ENCODE results near the gene TTBK2. TPM values are rescaled to one million over a fixed set of nuclear protein-coding genes. Genes with fewer than 3 reads are reported as not detected.

TTBK2 gene
- total RNA-seq, 2 donors from 2014 or later, result 17.9 to 24.8 TPM

DNA sequence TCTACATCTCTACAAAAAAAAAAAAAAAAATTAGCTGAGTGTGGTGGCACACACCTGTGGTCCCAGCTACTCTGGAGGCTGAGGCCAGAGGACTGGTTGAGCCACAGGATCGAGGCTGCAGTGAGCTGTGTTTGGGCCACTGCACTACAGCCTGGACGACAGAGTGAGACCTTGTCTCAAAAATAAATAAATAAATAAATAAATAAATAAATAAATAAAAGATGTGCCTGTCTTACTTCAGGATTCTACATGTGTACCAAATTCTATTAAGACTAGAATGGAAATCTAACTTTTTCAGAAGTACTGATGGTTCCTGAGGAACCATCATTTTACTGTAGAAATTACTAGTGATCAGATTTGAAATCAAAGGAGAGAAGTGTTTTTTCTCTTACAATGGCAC, 51.9 kb downstream of the TTBK2 start:
- H3K4me3 Mint-ChIP-seq, result no peak overlapping the region
- Histone ChIP-seq H3K4me3 (ENCODE audit: low read length) (no peak overlapping the region), H3K9ac (ENCODE audit: extremely low read depth, low read length, poor library complexity, severe bottlenecking) (no peak overlapping the region), H3K27me3 (ENCODE audit: control insufficient read depth, insufficient read depth, low read length, poor library complexity, severe bottlenecking) (no peaks in the 10 kb centered on the region), H3K9me3 (ENCODE audit: control insufficient read depth, low read length) (no peaks in the 10 kb centered on the region), H3K4me1 (ENCODE audit: control insufficient read depth, insufficient read depth, low read length) (no peaks in the 10 kb centered on the region), H3K36me3 (ENCODE audit: control insufficient read depth, insufficient read depth, low read length) (no peaks in the 10 kb centered on the region), H3K27ac (ENCODE audit: low read depth, low read length) (no peak overlapping the region)
- H3K4me1 Mint-ChIP-seq, result no peaks in the 10 kb centered on the region
- H3K27me3 Mint-ChIP-seq (ENCODE audit: insufficient read depth), result no peaks in the 10 kb centered on the region
- WGBS, 2 experiments (ENCODE audit: insufficient coverage in 1 of 2, insufficient read length in 1 of 2), result 88% methylated on average over 1 of the region's 2 CpGs; no CpG with 5 or more reads in 1 of the 2 experiments
- DNase-seq, result no peak
- peaks cover 17% of the 10 kb centered on the region for H3K36me3 Mint-ChIP-seq (ENCODE audit: low read depth)
- H3K27ac Mint-ChIP-seq, result no peak overlapping the region
- TF ChIP-seq CTCF (conservative IDR thresholded peaks at IDR 0.05), result no peak
- no peaks in the 10 kb centered on the region for H3K9me3 Mint-ChIP-seq

DNA sequence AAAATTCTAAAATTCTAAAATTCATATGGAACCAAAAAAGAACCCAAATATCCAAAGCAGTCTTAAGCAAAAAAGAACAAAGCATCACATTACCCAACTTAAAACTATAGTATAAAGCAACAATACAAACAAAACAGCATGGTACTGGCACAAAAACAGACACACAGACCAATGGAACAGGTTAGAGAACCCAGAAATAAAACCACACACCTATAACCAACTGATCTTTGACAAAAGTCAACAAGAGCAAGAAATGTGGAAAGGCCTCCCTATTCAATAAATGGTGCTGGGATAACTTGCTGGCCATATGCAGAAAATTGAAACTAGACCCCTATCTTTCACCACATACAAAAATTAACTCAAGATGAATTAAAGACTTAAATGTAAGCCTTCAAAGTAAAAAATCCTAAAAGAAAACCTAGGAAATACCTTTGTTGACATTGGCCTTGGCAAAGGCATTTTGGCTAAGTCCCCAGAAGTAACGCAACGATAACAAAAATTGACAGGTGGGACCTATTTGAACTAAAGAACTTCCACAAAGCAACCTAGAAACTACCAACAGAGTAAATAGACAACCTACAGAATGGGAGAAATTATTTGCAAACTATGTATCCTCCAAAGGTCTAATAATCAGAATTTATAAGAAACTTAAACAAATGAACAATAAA, 56.9 kb downstream of the TTBK2 start:
- H3K9me3 ChIP-seq (ENCODE audit: control insufficient read depth, low read length), result no peaks in the 10 kb centered on the region
- WGBS, 2 experiments (ENCODE audit: insufficient coverage in 1 of 2, insufficient read length in 1 of 2), result 94 to 95% methylated on average over 2 of the region's 2 CpGs
- no peaks in the 10 kb centered on the region for H3K9me3 Mint-ChIP-seq

DNA sequence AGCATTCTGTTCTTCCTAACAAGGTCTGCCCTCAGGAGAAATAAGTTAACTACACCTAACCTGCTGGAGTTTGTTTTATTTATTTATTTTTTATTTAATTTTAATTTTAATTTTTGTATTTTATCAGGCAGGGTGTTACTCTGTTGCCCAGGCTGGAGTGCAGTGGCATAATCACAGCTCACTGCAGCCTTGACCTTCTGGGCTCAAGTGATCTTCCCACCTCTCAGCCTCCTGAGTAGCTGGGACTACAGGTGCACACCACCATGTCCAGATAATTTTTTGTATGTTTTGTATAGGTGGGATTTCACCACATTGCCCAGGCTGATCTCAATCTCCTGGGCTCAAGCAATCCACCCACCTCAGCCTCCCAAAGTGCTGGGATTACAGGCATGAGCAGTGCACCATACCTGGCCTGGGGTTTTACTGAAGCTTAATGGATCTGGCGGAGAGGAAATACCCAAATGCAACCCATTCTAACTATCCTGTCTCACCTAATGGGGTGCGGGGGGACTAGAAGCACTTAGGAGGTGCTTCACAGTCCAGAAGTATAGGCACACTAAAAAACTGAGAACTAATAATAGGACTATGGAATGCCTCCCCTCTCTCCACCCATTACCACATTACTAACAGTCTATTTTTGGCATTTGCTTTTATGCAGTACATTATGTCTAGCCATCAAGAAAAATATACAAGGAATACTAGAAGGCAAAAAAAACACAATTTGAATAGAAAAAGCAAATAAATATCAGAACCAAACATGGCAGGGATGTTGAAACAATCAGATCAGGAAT, 61.4 kb downstream of the TTBK2 start:
- Mint-ChIP-seq H3K27me3 (ENCODE audit: insufficient read depth) (no peaks in the 10 kb centered on the region), H3K9me3 (peaks cover 9% of the 10 kb centered on the region), H3K27ac (no peak overlapping the region), H3K4me3 (no peak overlapping the region), H3K36me3 (ENCODE audit: low read depth) (peaks cover 18% of the 10 kb centered on the region), H3K4me1 (no peaks in the 10 kb centered on the region)
- 82 to 86% methylated on average over 1 to 2 of the region's 2 CpGs for WGBS, 2 experiments (ENCODE audit: insufficient coverage in 1 of 2, insufficient read length in 1 of 2)
- H3K4me3 ChIP-seq (ENCODE audit: low read length), result no peak overlapping the region
- no peak for DNase-seq
- TF ChIP-seq CTCF (conservative IDR thresholded peaks at IDR 0.05), result no peak
- H3K4me1 ChIP-seq (ENCODE audit: control insufficient read depth, insufficient read depth, low read length), result no peaks in the 10 kb centered on the region
- no peak overlapping the region for H3K9ac ChIP-seq (ENCODE audit: extremely low read depth, low read length, poor library complexity, severe bottlenecking)
- H3K27me3 ChIP-seq (ENCODE audit: control insufficient read depth, insufficient read depth, low read length, poor library complexity, severe bottlenecking), result no peaks in the 10 kb centered on the region
- H3K36me3 ChIP-seq (ENCODE audit: control insufficient read depth, insufficient read depth, low read length), result no peaks in the 10 kb centered on the region
- peaks cover 11% of the 10 kb centered on the region for H3K9me3 ChIP-seq (ENCODE audit: control insufficient read depth, low read length)
- H3K27ac ChIP-seq (ENCODE audit: low read depth, low read length), result no peak overlapping the region

More for the DNA sequence above, 56.9 kb downstream of the TTBK2 start:
- no peak for TF ChIP-seq CTCF (conservative IDR thresholded peaks at IDR 0.05)
- Histone ChIP-seq H3K9ac (ENCODE audit: extremely low read depth, low read length, poor library complexity, severe bottlenecking) (no peak overlapping the region), H3K27me3 (ENCODE audit: control insufficient read depth, insufficient read depth, low read length, poor library complexity, severe bottlenecking) (no peaks in the 10 kb centered on the region), H3K4me3 (ENCODE audit: low read length) (no peak overlapping the region), H3K4me1 (ENCODE audit: control insufficient read depth, insufficient read depth, low read length) (no peaks in the 10 kb centered on the region), H3K36me3 (ENCODE audit: control insufficient read depth, insufficient read depth, low read length) (no peaks in the 10 kb centered on the region), H3K27ac (ENCODE audit: low read depth, low read length) (no peak overlapping the region)
- DNase-seq, result no peak
- no peak overlapping the region for H3K4me3 Mint-ChIP-seq
- no peak overlapping the region for H3K27ac Mint-ChIP-seq
- H3K4me1 Mint-ChIP-seq, result no peaks in the 10 kb centered on the region
- peaks cover 20% of the 10 kb centered on the region for H3K36me3 Mint-ChIP-seq (ENCODE audit: low read depth)
- no peaks in the 10 kb centered on the region for H3K27me3 Mint-ChIP-seq (ENCODE audit: insufficient read depth)
